HepG2 (cell line): ENCODE measurements around the gene ZNF334. TPM values are rescaled to one million over a fixed set of nuclear protein-coding genes. Genes with fewer than 3 reads are reported as not detected.

Experiments
- CC2D1A ChIP-seq: sonication (generic); formaldehyde crosslinking; IDR thresholded peaks from 2 replicates; pipeline ENCODE4 v1.8.1; 2023; ENCODE audit warnings: mild to moderate bottlenecking, missing genetic modification reagents
- CENPT ChIP-seq: sonication (generic); formaldehyde crosslinking; IDR thresholded peaks from 2 replicates; pipeline ENCODE4 v1.8.0; 2022; ENCODE audit warnings: low read depth, mild to moderate bottlenecking, moderate library complexity, missing genetic modification reagents
- FOSL2 ChIP-seq: sonication (generic); formaldehyde crosslinking; IDR thresholded peaks from 2 replicates; pipeline ENCODE4 v1.4.0; 2020; ENCODE audit warnings: missing genetic modification reagents
- FOXO1 ChIP-seq: sonication (generic); formaldehyde crosslinking; IDR thresholded peaks from 2 replicates; pipeline ENCODE4 v1.4.0; 2020; ENCODE audit warnings: missing genetic modification reagents
- HMGXB3 ChIP-seq: sonication (generic); formaldehyde crosslinking; IDR thresholded peaks from 2 replicates; pipeline ENCODE4 v1.4.0; 2020; ENCODE audit warnings: missing genetic modification reagents, borderline replicate concordance
- HNF4A ChIP-seq: sonication (generic); formaldehyde crosslinking; IDR thresholded peaks from 2 replicates; pipeline ENCODE4 v1.4.0; 2020; ENCODE audit warnings: missing genetic modification reagents
- HNF4G ChIP-seq, 2 experiments: sonication (generic) in 1 of 2; formaldehyde crosslinking in 1 of 2; IDR thresholded peaks; 2 replicates each; pipeline versions ENCODE4 v1.4.0 to v1.6.1; 2011 to 2020; ENCODE audit warnings: borderline replicate concordance in 2 of 2, low read depth in 2 of 2, mild to moderate bottlenecking in 2 of 2, low read length in 1 of 2, missing genetic modification reagents in 1 of 2, moderate library complexity in 1 of 2
- HNRNPLL ChIP-seq: fragments of 200-400 bp; formaldehyde crosslinking; IDR thresholded peaks from 2 replicates; pipeline ENCODE4 v1.6.1; 2017; ENCODE audit warnings: mild to moderate bottlenecking, low read depth, low read length; ENCODE audit not compliant: poor library complexity, severe bottlenecking
- HOXA3 ChIP-seq: sonication (generic); formaldehyde crosslinking; IDR thresholded peaks from 2 replicates; pipeline ENCODE4 v1.5.0; 2020; ENCODE audit warnings: missing genetic modification reagents
- MBD4 ChIP-seq: IDR thresholded peaks from 2 replicates; pipeline ENCODE4 v1.6.1; 2012; ENCODE audit warnings: low read length, inconsistent platforms, borderline replicate concordance
- MED1 ChIP-seq: sonication (generic); formaldehyde crosslinking; IDR thresholded peaks from 2 replicates; pipeline ENCODE4 v1.4.0; 2020; ENCODE audit warnings: missing genetic modification reagents
- PHF21A ChIP-seq: sonication (generic); formaldehyde crosslinking; IDR thresholded peaks from 2 replicates; pipeline ENCODE4 v1.5.0; 2020; ENCODE audit warnings: mild to moderate bottlenecking, missing genetic modification reagents
- PHF5A ChIP-seq: IDR thresholded peaks from one replicate; pipeline ENCODE4 v1.6.1; 2018; ENCODE audit warnings: low read depth, missing genetic modification reagents; ENCODE audit not compliant: unreplicated experiment
- POLR2A ChIP-seq, 2 experiments: IDR thresholded peaks; 2 replicates each; pipeline ENCODE4 v1.6.1; 2011; ENCODE audit warnings: low read depth in 2 of 2, low read length in 2 of 2, mild to moderate bottlenecking in 1 of 2, moderate library complexity in 1 of 2; ENCODE audit not compliant: insufficient read depth in 1 of 2
- REST ChIP-seq, 2 experiments: IDR thresholded peaks; 2 replicates each; pipeline ENCODE4 v1.6.1; 2011 to 2012; ENCODE audit warnings: low read length in 2 of 2, borderline replicate concordance in 1 of 2, low read depth in 1 of 2, mild to moderate bottlenecking in 1 of 2, moderate library complexity in 1 of 2
- ZNF670 ChIP-seq: sonication (generic); formaldehyde crosslinking; IDR thresholded peaks from 2 replicates; pipeline ENCODE4 v1.8.0; 2022; ENCODE audit warnings: mild to moderate bottlenecking, missing genetic modification reagents, borderline replicate concordance
- ZUFSP ChIP-seq: sonication (generic); formaldehyde crosslinking; IDR thresholded peaks from 2 replicates; pipeline ENCODE4 v1.9.0; 2021; ENCODE audit warnings: missing genetic modification reagents, mild to moderate bottlenecking, borderline replicate concordance
- polyA plus RNA-seq, 8 experiments: library from polyadenylated mRNA; depleted of rRNA in 3 of 8; stranded (reverse) in 7 of 8; unstranded in 1 of 8; fragments of >200 nt; fragmentation: Illumina TruSeq in 4 of 8; extraction: Trizol in 4 of 8; gene quantifications; 2 replicates each; pipeline versions ENCODE4 v1.2.1 to v1.2.3, GENCODE V29; 2011 to 2016; ENCODE audit warnings: low read depth in 4 of 8, missing spikeins in 1 of 8, mixed read lengths in 1 of 8; ENCODE audit not compliant: insufficient read depth in 1 of 8
- total RNA-seq, 5 experiments: library from RNA; depleted of rRNA; stranded (reverse); fragments of >200 nt; fragmentation: Illumina TruSeq; extraction: Trizol; gene quantifications; 2 replicates each; pipeline ENCODE4 v1.2.3, GENCODE V29; 2016; ENCODE audit warnings: low read depth in 1 of 5
- TF ChIP-seq, protein P1 (sequence below): sonication (generic); formaldehyde crosslinking; IDR thresholded peaks from 2 replicates; pipeline ENCODE4 v1.4.0; 2020; ENCODE audit warnings: mild to moderate bottlenecking, missing genetic modification reagents

The ZNF334 gene
- total and polyA plus RNA-seq, 2 of the 13 experiments (the other 11 are each of a cell fraction or from before 2014, with no cell fraction given), result 4.8 to 7.8 TPM

DNA sequence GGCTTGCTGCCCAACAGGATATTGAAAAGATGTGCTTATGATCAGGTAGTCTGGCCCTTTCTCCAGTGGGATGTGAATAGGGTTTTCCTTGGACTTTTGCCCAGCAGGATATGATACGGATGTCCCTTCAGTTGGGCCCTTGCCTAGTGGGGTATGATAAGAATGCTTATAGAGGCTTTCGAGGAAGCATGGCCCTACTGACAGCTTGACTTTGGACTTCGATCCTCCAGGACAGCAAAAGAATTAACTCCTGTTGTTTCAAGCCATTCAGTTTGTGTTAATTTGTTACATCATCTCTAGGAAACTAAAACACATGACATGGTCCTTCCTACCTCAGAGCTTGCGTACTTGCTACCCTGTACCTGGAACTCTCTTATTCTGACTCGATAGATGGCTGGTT, 9.7 kb upstream of the ZNF334 start (continued):
- TF ChIP-seq HMGXB3 (CRISPR knock-in tag), result no peak
- TF ChIP-seq CC2D1A (CRISPR knock-in tag), result no peak
- peak; percentile 10; the same call in 1 of the 2 replicates for TF ChIP-seq PHF21A (CRISPR knock-in tag)
- no peak for TF ChIP-seq CENPT (CRISPR knock-in tag)
- TF ChIP-seq FOXO1 (CRISPR knock-in tag), result peak; percentile 66; the same call in 1 of the 2 replicates
- TF ChIP-seq HOXA3, result peak; percentile 62
- TF ChIP-seq, protein P1, sequence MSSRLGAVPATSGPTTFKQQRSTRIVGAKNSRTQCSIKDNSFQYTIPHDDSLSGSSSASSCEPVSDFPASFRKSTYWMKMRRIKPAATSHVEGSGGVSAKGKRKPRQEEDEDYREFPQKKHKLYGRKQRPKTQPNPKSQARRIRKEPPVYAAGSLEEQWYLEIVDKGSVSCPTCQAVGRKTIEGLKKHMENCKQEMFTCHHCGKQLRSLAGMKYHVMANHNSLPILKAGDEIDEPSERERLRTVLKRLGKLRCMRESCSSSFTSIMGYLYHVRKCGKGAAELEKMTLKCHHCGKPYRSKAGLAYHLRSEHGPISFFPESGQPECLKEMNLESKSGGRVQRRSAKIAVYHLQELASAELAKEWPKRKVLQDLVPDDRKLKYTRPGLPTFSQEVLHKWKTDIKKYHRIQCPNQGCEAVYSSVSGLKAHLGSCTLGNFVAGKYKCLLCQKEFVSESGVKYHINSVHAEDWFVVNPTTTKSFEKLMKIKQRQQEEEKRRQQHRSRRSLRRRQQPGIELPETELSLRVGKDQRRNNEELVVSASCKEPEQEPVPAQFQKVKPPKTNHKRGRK (CRISPR knock-in tag), result no peak
- TF ChIP-seq MED1 (CRISPR knock-in tag), result no peak
- peak in 1 of 2 experiments; percentile 50; a peak in 2 of 4 replicates for TF ChIP-seq REST (IDR thresholded peaks at IDR 0.05; ENCODE audit: borderline replicate concordance in 1 of 2, low read depth in 1 of 2, low read length in 2 of 2)
- no peak for TF ChIP-seq PHF5A
- TF ChIP-seq FOSL2 (CRISPR knock-in tag), result peak; percentile 56
- peak; percentile 76 for TF ChIP-seq HNF4G (IDR thresholded peaks at IDR 0.05; ENCODE audit: borderline replicate concordance, low read depth, low read length)
- TF ChIP-seq HNF4G (CRISPR knock-in tag; IDR thresholded peaks at IDR 0.05; ENCODE audit: borderline replicate concordance, low read depth), result peak; percentile 71; the same call in 1 of the 2 replicates
- TF ChIP-seq HNF4A (CRISPR knock-in tag), result peak; percentile 88
- TF ChIP-seq MBD4, result no peak
- TF ChIP-seq ZNF670, result peak; percentile 46; the same call in 1 of the 2 replicates
- no peak for TF ChIP-seq ZUFSP (CRISPR knock-in tag)
- TF ChIP-seq POLR2A (IDR thresholded peaks at IDR 0.05; ENCODE audit: insufficient read depth in 1 of 2, low read depth in 2 of 2, low read length in 2 of 2), result no peak
- TF ChIP-seq HNRNPLL, result no peak
